Stimulated activated naive CD8-positive, alpha-beta T cell treated with anti-CD3 and anti-CD28 coated beads, Interleukin-15, Interleukin-2, amounts not matched to agents 100 U/mL and 50 U/mL, for 24 hours (primary cell): ENCODE results near the gene PCDHGA2.

Experiments used
- ATAC-seq: fragments of 150-1000 bp; cut with Tn5 transposase; one replicate; pipeline ENCODE4 v1.10.0; 2021
- DNase-seq: peaks from one replicate; pipeline ENCODE4 v3.0.0; 2021

Gene PCDHGA2

DNA sequence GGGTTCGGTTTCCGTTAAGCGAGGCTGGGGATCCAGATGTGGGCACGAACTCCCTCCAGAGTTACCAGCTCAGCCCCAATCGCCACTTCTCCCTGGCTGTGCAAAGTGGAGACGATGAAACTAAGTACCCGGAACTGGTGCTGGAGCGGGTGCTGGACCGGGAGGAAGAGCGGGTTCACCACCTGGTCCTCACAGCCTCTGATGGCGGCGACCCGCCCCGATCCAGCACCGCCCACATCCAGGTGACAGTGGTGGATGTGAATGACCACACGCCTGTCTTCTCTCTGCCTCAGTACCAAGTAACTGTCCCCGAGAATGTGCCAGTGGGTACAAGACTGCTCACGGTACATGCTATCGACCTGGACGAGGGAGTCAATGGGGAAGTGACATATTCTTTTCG, 44.8 kb downstream of the PCDHGA2 start:
- ATAC-seq (no peak), DNase-seq (no peak)

DNA sequence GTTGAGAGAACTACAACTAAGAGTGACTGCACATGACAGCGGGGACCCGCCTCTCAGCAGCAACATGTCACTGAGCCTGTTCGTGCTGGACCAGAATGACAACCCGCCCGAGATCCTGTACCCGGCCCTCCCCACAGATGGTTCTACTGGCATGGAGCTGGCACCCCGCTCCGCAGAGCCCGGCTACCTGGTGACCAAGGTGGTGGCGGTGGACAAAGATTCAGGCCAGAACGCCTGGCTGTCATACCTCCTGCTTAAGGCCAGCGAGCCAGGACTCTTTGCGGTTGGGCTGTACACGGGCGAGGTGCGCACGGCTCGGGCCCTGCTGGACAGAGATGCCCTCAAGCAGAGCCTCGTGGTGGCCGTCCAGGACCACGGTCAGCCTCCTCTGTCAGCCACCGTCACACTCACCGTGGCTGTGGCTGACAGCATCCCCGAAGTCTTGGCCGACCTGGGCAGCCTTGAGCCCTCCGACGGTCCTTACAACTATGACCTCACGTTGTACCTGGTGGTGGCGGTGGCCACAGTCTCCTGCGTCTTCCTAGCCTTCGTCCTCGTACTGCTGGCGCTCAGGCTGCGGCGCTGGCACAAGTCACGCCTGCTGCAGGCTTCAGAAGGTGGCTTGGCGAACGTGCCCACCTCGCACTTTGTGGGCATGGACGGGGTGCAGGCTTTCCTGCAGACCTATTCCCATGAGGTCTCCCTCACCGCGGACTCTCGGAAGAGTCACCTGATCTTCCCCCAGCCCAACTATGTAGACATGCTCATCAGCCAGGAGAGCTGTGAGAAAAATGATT, 46.1 kb downstream of the PCDHGA2 start:
- DNase-seq (no peak), ATAC-seq (no peak)

DNA sequence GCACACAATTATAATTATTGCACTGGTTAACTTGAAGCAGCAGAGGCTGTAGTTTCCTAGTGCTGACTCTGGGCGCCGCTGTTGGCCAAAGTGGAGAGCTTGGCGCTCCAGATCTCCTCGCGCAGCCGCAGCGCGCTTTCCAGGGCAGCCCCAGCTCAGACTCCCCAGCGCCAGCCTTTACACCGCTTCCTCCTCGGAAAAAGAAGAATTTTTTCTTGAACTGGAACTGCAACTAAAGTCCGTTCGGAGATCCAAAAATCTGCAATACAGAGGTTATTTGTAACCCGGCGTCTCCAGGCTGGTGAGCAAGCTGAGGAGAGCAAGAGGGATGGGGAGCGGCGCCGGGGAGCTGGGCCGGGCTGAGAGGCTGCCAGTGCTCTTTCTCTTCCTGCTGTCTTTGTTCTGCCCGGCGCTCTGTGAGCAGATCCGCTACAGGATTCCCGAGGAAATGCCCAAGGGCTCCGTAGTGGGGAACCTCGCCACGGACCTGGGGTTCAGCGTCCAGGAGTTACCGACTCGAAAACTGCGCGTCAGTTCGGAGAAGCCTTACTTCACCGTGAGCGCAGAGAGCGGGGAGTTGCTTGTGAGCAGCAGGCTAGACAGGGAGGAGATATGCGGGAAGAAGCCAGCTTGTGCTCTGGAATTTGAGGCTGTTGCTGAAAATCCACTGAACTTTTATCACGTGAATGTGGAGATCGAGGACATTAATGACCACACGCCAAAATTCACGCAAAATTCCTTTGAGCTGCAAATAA, 49.2 kb downstream of the PCDHGA2 start, which contains the start of gene PCDHGB4:
TSS of gene PCDHGB4 (plus strand) at position 142 of the 755 bp plus-strand sequence. CDS start at position 329, 187 bp downstream.
- peak; percentile 23 for ATAC-seq

DNA sequence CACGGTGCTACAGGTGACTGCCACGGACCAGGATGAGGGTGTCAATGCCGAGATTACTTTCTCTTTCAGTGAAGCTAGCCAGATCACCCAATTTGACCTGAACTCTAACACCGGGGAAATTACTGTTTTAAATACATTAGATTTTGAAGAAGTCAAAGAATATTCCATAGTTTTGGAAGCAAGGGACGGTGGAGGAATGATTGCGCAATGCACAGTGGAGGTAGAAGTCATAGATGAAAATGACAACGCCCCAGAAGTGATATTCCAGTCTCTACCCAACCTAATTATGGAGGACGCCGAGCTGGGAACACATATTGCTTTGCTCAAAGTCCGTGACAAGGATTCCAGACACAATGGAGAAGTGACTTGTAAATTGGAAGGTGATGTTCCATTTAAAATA, 50.1 kb downstream of the PCDHGA2 start:
- DNase-seq: no peak
- no peak for ATAC-seq

More for the DNA sequence above, 49.2 kb downstream of the PCDHGA2 start, which contains the start of gene PCDHGB4:
- DNase-seq: peak; percentile 19

DNA sequence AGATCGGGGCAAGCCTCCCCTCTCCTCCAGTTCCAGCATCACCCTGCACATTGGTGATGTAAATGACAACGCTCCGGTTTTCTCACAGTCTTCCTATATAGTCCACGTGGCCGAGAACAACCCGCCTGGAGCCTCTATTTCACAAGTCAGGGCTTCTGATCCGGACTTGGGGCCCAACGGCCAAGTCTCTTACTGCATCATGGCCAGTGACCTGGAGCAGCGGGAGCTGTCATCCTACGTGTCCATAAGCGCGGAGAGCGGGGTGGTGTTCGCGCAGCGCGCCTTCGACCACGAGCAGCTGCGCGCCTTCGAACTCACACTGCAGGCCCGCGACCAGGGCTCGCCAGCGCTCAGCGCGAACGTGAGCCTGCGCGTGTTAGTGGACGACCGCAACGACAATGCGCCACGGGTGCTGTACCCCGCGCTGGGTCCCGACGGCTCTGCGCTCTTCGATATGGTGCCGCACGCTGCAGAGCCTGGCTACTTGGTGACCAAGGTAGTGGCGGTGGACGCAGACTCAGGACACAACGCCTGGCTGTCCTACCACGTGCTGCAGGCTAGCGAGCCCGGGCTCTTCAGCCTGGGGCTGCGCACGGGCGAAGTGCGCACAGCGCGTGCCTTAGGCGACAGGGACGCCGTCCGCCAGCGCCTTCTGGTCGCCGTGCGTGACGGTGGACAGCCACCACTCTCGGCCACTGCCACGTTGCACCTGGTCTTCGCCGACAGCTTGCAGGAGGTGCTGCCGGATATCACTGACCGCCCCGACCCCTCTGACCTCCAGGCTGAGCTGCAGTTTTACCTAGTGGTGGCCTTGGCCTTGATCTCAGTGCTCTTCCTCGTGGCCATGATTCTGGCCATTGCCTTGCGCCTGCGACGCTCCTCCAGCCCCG, 50.8 kb downstream of the PCDHGA2 start:
- DNase-seq (no peak), ATAC-seq (no peak)

DNA sequence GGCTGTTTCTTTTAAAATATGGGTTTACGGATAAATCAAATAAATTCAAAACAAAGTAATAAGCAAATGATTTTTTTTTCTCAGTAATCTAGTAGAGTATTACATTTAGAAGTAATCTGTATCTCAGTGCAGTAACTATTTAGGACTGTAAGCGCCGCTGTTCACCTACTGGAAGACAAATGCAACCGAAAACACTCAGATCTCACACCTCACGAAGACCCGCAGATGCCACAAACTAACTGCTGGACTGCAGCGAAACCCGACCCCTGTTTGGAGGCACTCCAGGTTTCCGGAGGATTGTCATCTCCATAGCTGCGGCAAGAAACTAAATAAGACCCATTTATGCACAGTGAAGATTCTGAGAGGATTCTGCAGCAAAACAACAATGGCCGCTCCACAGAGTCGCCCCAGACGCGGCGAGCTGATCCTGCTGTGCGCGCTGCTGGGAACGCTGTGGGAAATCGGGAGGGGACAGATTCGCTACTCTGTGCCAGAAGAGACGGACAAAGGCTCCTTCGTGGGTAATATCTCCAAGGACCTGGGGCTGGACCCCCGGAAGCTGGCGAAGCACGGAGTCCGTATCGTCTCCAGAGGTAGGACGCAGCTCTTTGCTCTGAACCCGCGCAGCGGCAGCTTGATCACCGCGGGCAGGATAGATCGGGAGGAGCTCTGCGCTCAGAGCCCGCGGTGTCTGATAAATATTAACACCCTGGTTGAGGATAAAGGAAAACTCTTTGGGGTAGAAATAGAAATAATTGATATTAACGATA, 54.1 kb downstream of the PCDHGA2 start, which contains the start of gene PCDHGA8:
TSS of gene PCDHGA8 (plus strand) at position 205 of the 770 bp plus-strand sequence. CDS start at position 386, 181 bp downstream.
- ATAC-seq: no peak
- no peak for DNase-seq
